GM12864 (cell line): ENCODE measurements around the gene FBLN5.
A peak's percentile ranks its signal among the peaks of the same experiment; 100 is the strongest.

Experiments
- DNase-seq: peaks from one replicate; pipeline ENCODE4 v3.0.0-alpha.2; 2011; ENCODE audit warnings: low read depth
- H3K4me3 ChIP-seq: 2 replicates; pipeline ENCODE4 v1.5.1; 2011; ENCODE audit warnings: mild to moderate bottlenecking, low read depth, low read length, control low read depth
- CTCF ChIP-seq: IDR thresholded peaks from 2 replicates; pipeline ENCODE4 v1.5.1; 2011; ENCODE audit warnings: low read depth, mild to moderate bottlenecking, moderate library complexity, low read length, control low read depth, inconsistent platforms; ENCODE audit errors: missing control alignments

The FBLN5 gene

GRCh38 chr14:91835197-91835919, 112.1 kb downstream of the FBLN5 start:
- DNase-seq: no peak
- no peak for TF ChIP-seq CTCF
- H3K4me3 ChIP-seq: peak overlapping the region; percentile 67; the same call in 1 of the 2 replicates

GRCh38 chr14:91834571-91834970, 112.9 kb downstream of the FBLN5 start:
- TF ChIP-seq CTCF: no peak
- no peak for DNase-seq
- no peak overlapping the region for H3K4me3 ChIP-seq

- TF ChIP-seq CTCF: no peak
- no peak for DNase-seq
- H3K4me3 ChIP-seq: no peak overlapping the region
Measured at GRCh38 chr14:91831337-91831736, 116.2 kb downstream of the FBLN5 start.

- TF ChIP-seq CTCF: no peak
- peak; percentile 35 for DNase-seq
- H3K4me3 ChIP-seq: no peak overlapping the region
Measured at GRCh38 chr14:91830777-91831176, 116.7 kb downstream of the FBLN5 start.

- H3K4me3 ChIP-seq: no peak overlapping the region
- no peak for TF ChIP-seq CTCF
- no peak for DNase-seq
Measured at GRCh38 chr14:91829511-91829910, 118.0 kb downstream of the FBLN5 start.

- DNase-seq: no peak
- no peak for TF ChIP-seq CTCF
- no peak overlapping the region for H3K4me3 ChIP-seq
Measured at GRCh38 chr14:91827746-91828145, 119.7 kb downstream of the FBLN5 start.
